Caco-2 (cell line): ENCODE measurements around the gene PSMF1. TPM values are rescaled to one million over a fixed set of nuclear protein-coding genes. Genes with fewer than 3 reads are reported as not detected.

Experiments
- BruUV-seq: library from RNA; stranded (reverse); fragments of 400-500 nt; replicated peaks from 2 replicates; lab custom pipeline; 2021; lab: Mats Ljungman, UMichigan
- CTCF ChIA-PET: fragments of 300-600 bp; sonication (Branson Sonifier 250); formaldehyde crosslinking; loops from one replicate; lab custom pipeline; 2022; ENCODE audit warnings: antibody characterized with exemption; lab: Charles Lee
- POLR2A ChIA-PET: fragments of 300-600 bp; sonication (Branson Sonifier 250); formaldehyde crosslinking; loops from one replicate; lab custom pipeline; 2022; ENCODE audit warnings: antibody characterized with exemption; lab: Charles Lee
- DNase-seq, 2 experiments: peaks; one replicate each; pipeline versions ENCODE4 v3.0.0 to v3.0.0-alpha.2; 2020 to 2022
- H3K27me3 ChIP-seq: replicated peaks from 2 replicates; pipeline ENCODE4 v1.6.0; 2011; ENCODE audit warnings: low read length; ENCODE audit not compliant: control insufficient read depth, insufficient read depth
- H3K36me3 ChIP-seq: 2 replicates; pipeline ENCODE4 v1.5.1; 2011; ENCODE audit warnings: low read length; ENCODE audit not compliant: control insufficient read depth, insufficient read depth
- H3K4me1 ChIP-seq: fragments of 250-450 bp; sonication (Bioruptor Pico); 2 replicates; pipeline ENCODE4 v1.5.1; 2020; ENCODE audit warnings: mild to moderate bottlenecking
- H3K4me3 ChIP-seq: 2 replicates; pipeline ENCODE4 v1.5.1; 2011; ENCODE audit warnings: low read depth, mild to moderate bottlenecking, control low read depth, low read length
- H3K9me3 ChIP-seq: fragments of 250-450 bp; sonication (Bioruptor Pico); 2 replicates; pipeline ENCODE4 v1.5.1; 2020; ENCODE audit warnings: mild to moderate bottlenecking, moderate library complexity
- H3K27ac Mint-ChIP-seq: one replicate; pipeline ENCODE4 v1.8.0; 2022; ENCODE audit warnings: mixed read lengths; ENCODE audit not compliant: unreplicated experiment
- H3K27me3 Mint-ChIP-seq: one replicate; pipeline ENCODE4 v1.8.0; 2022; ENCODE audit warnings: mixed read lengths; ENCODE audit not compliant: insufficient read depth, unreplicated experiment
- H3K36me3 Mint-ChIP-seq: one replicate; pipeline ENCODE4 v1.8.0; 2022; ENCODE audit warnings: mild to moderate bottlenecking, mixed read lengths; ENCODE audit not compliant: insufficient read depth, unreplicated experiment
- H3K4me1 Mint-ChIP-seq: one replicate; pipeline ENCODE4 v1.8.0; 2022; ENCODE audit warnings: low read depth, mixed read lengths; ENCODE audit not compliant: unreplicated experiment
- H3K4me3 Mint-ChIP-seq: one replicate; pipeline ENCODE4 v1.8.0; 2022; ENCODE audit warnings: mild to moderate bottlenecking, moderate library complexity, mixed read lengths; ENCODE audit not compliant: unreplicated experiment
- H3K9me3 Mint-ChIP-seq: one replicate; pipeline ENCODE4 v1.8.0; 2022; ENCODE audit warnings: mixed read lengths; ENCODE audit not compliant: unreplicated experiment
- intact Hi-C: fragments of 100-400 bp; cut with micrococcal nuclease; formaldehyde crosslinking; loops from one replicate; pipeline ENCODE4 v1.10.0; 2022; ENCODE audit not compliant: unreplicated experiment
- total RNA-seq: library from RNA; stranded (reverse); gene quantifications from 2 replicates; pipeline ENCODE4 v1.2.3, GENCODE V29; 2022
- TF ChIP-seq, protein P1 (sequence below), 2 experiments: fragments of 200-600 bp in 1 of 2; IDR thresholded peaks; 1 replicate in 1 of 2; 2 replicates in 1 of 2; pipeline versions ENCODE4 v1.5.1 to v1.8.0; 2011 to 2022; ENCODE audit warnings: antibody characterized with exemption in 1 of 2, control low read depth in 1 of 2, inconsistent platforms in 1 of 2, low read depth in 1 of 2, low read length in 1 of 2, mild to moderate bottlenecking in 1 of 2, moderate library complexity in 1 of 2; ENCODE audit not compliant: insufficient read depth in 1 of 2, severe bottlenecking in 1 of 2, unreplicated experiment in 1 of 2

Gene PSMF1
- total RNA-seq, 1 experiment from 2014 or later = 141 TPM

DNA sequence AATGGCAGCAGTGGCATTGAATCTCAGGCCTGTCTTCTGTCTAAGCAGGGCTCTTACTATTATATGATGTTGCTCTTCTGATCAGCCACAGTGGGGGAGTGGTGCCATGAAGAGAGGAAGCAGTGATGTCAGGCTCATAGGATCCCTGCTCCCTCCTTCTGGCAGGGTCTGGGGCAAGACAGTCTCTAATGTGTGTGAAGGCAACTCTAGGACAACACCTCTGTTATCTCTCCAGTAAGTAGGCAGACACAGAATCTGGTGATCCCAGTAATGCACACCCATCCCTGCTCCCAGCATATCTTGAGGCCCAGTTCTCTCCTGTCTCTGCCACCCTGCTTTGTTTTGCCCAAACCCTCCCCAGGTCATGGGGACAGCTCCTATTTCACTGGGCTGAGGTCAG lies 93.6 kb downstream of the PSMF1 start:
- Mint-ChIP-seq H3K27me3 (peaks cover 11% of the 10 kb centered on the region), H3K4me1 (no peaks in the 10 kb centered on the region), H3K4me3 (no peak overlapping the region), H3K9me3 (no peaks in the 10 kb centered on the region), H3K36me3 (no peaks in the 10 kb centered on the region), H3K27ac (no peak overlapping the region)
- H3K4me3 ChIP-seq = no peak overlapping the region
- no peaks in the 10 kb centered on the region for H3K9me3 ChIP-seq
- ChIA-PET CTCF (interaction anchor here (0.6 to 1.5 kb wide), 2 partner anchors 104 to 997 kb away, joined by 3 to 6 read pairs; no protein-coding TSS in a partner anchor), POLR2A (no interaction called here)
- intact Hi-C loops = loop anchor here (2.0 to 10.0 kb wide), 2 partner anchors 103 to 257 kb away; no protein-coding TSS in a partner anchor
- TF ChIP-seq, protein P1, sequence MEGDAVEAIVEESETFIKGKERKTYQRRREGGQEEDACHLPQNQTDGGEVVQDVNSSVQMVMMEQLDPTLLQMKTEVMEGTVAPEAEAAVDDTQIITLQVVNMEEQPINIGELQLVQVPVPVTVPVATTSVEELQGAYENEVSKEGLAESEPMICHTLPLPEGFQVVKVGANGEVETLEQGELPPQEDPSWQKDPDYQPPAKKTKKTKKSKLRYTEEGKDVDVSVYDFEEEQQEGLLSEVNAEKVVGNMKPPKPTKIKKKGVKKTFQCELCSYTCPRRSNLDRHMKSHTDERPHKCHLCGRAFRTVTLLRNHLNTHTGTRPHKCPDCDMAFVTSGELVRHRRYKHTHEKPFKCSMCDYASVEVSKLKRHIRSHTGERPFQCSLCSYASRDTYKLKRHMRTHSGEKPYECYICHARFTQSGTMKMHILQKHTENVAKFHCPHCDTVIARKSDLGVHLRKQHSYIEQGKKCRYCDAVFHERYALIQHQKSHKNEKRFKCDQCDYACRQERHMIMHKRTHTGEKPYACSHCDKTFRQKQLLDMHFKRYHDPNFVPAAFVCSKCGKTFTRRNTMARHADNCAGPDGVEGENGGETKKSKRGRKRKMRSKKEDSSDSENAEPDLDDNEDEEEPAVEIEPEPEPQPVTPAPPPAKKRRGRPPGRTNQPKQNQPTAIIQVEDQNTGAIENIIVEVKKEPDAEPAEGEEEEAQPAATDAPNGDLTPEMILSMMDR (IDR thresholded peaks at IDR 0.05; ENCODE audit: insufficient read depth in 1 of 2, low read depth in 1 of 2, low read length in 1 of 2, severe bottlenecking in 1 of 2, unreplicated experiment in 1 of 2) = no peak
- H3K4me1 ChIP-seq = 0 out of 2 replicates have a peak, but pooled peaks cover 3% of the 10 kb centered on the region
- no peaks in the 10 kb centered on the region for H3K27me3 ChIP-seq
- H3K36me3 ChIP-seq = no peaks in the 10 kb centered on the region
- no TSS peak for BruUV-seq
- no peak for DNase-seq

DNA sequence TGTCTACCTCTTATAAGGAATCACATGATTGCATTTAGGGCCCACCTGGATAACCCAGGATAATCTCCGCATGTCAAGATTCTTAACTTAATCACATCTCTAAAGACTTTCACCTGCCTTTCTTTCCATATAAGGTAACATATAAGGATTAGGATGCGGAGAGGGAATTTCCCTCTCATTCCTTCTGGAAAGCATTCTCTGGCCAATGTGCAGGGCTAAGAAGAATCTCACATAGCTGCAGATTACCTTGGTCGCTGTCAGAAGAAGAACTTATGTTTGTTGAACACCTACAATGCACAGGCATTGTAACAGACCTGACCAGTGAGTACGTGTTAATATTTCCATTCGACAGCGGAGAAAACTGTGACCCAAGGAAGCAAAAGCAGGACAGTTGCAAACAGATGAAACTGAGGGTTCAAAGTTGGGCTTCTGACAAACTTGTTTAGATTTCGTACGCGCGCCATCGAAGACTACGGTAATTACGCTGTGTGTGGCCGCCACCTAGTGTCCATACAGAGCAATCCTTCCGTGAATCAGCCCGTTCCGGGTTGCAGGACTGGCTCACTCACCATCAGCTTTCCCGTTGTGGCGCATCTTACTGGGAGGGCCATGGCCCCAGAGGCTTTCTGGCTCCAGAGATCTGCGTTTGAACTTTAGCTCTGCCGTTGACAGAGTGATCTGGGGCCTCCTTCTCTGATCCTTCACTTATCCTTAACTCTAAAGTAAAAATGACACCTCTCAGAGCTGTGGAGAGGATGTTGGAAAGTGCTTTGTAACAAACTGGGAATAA lies 94.4 kb downstream of the PSMF1 start:
- POLR2A ChIA-PET = no interaction called here

DNA sequence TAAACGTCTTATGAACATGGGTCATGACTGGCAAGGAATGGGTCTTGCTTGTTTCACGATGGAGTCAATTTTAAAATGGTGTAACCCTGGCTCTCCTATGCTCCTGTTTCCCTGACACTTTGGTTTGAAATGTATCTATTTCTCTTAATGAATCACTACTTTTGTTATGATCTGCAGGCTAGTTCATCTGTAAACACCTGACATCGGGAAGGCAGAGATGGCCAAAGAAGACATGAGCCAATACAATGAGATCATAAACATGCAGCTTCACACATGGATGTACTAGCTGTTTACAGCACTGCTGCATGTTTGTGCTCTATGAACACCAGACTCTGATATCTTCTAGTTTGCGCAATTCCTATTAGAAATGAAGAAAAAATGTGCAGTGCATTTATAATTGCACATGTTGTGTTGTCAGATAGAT lies 96.4 kb downstream of the PSMF1 start:
- H3K4me3 ChIP-seq = no peak overlapping the region
- no peaks in the 10 kb centered on the region for H3K9me3 ChIP-seq
- Mint-ChIP-seq H3K4me3 (no peak overlapping the region), H3K27ac (no peak overlapping the region), H3K36me3 (no peaks in the 10 kb centered on the region), H3K4me1 (no peaks in the 10 kb centered on the region), H3K27me3 (peaks cover 10% of the 10 kb centered on the region), H3K9me3 (no peaks in the 10 kb centered on the region)
- H3K4me1 ChIP-seq = 0 out of 2 replicates have a peak, but pooled peaks cover 3% of the 10 kb centered on the region
- DNase-seq = no peak
- H3K36me3 ChIP-seq = no peaks in the 10 kb centered on the region
- TF ChIP-seq, protein P1 (IDR thresholded peaks at IDR 0.05; ENCODE audit: insufficient read depth in 1 of 2, low read depth in 1 of 2, low read length in 1 of 2, severe bottlenecking in 1 of 2, unreplicated experiment in 1 of 2) = no peak
- CTCF ChIA-PET = no interaction called here
- no TSS peak for BruUV-seq
- POLR2A ChIA-PET = no interaction called here
- intact Hi-C loops = loop anchor here (10.0 kb wide), 1 partner anchor 260 kb away; no protein-coding TSS in a partner anchor
- no peaks in the 10 kb centered on the region for H3K27me3 ChIP-seq

More for the DNA sequence above, 94.4 kb downstream of the PSMF1 start:
- intact Hi-C loops = loop anchor here (1.0 to 10.0 kb wide), 3 partner anchors 36 to 258 kb away; no protein-coding TSS in a partner anchor
- H3K27me3 Mint-ChIP-seq = peaks cover 7% of the 10 kb centered on the region
- no peaks in the 10 kb centered on the region for H3K36me3 Mint-ChIP-seq
- H3K27me3 ChIP-seq = no peaks in the 10 kb centered on the region
- BruUV-seq = no TSS peak
- 0 out of 2 replicates have a peak, but pooled peaks cover 3% of the 10 kb centered on the region for H3K4me1 ChIP-seq
- H3K9me3 ChIP-seq = no peaks in the 10 kb centered on the region
- H3K4me1 Mint-ChIP-seq = no peaks in the 10 kb centered on the region
- no peak overlapping the region for H3K4me3 ChIP-seq
- H3K36me3 ChIP-seq = no peaks in the 10 kb centered on the region
- CTCF ChIA-PET = interaction anchor here (0.6 to 1.5 kb wide), 6 partner anchors 25 to 104 kb away, joined by 3 to 6 read pairs (median 4); no protein-coding TSS in a partner anchor
- H3K4me3 Mint-ChIP-seq = no peak overlapping the region
- H3K9me3 Mint-ChIP-seq = no peaks in the 10 kb centered on the region
- TF ChIP-seq, protein P1 (IDR thresholded peaks at IDR 0.05; ENCODE audit: insufficient read depth in 1 of 2, low read depth in 1 of 2, low read length in 1 of 2, severe bottlenecking in 1 of 2, unreplicated experiment in 1 of 2) = peak; percentile 83 to 86
- H3K27ac Mint-ChIP-seq = no peak overlapping the region
- peak; percentile 78 to 79 for DNase-seq
